Measurements from ENCODE around the gene MCM5. TPM values are rescaled to one million over a fixed set of nuclear protein-coding genes. Genes with fewer than 3 reads are reported as not detected.

The MCM5 gene
- total and polyA plus RNA-seq, 2 of the 13 experiments (the other 11 are each of a cell fraction or from before 2014, with no cell fraction given): 40.2 to 93.5 TPM

DNA sequence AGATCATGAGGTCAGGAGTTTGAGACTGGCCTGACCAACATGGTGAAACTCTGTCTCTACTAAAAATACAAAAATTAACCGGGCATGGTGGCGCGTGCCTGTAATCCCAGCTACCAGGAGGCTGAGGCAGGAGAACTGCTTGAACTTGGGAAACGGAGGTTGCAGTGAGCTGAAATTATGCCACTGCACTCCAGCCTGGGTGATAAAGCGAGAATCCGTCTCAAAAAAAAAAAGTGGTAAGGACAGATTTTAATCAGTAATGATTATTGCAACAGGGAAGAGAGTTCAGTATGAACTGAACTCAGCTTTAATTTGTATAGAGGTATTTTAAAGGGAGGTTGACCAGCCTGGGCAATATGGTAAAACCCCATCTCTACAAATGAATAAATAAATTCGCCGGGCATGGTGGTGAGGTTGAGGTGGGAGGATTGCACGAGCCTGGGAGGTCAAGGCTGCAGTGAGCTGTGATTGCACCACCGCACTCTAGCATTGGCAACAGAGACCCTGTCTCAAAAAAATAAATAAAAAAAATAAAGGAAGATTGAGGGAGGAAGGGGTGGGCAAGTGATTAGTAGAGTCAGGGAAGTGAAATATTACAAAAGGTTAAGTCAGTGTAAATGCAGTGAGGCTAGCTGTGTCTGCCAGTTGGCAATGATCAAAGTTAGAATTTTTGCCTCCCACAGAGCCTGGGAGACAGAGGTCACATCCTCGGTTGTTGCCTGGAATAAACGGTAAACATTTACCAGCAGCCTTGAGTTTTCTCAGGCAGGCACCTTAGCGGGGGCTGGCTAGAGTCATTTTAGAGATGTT lies 2.6 kb upstream of the MCM5 start (continued):
- TF ChIP-seq TCF7L2 (IDR thresholded peaks at IDR 0.05; ENCODE audit: low read depth, low read length): peak; percentile 46; the same call in 1 of the 2 replicates
- peak; percentile 60 for TF ChIP-seq FOXO1 (CRISPR knock-in tag; IDR thresholded peaks at IDR 0.05)
- no peak for TF ChIP-seq ZSCAN29 (CRISPR knock-in tag; conservative IDR thresholded peaks at IDR 0.05)
- TF ChIP-seq, protein P1, sequence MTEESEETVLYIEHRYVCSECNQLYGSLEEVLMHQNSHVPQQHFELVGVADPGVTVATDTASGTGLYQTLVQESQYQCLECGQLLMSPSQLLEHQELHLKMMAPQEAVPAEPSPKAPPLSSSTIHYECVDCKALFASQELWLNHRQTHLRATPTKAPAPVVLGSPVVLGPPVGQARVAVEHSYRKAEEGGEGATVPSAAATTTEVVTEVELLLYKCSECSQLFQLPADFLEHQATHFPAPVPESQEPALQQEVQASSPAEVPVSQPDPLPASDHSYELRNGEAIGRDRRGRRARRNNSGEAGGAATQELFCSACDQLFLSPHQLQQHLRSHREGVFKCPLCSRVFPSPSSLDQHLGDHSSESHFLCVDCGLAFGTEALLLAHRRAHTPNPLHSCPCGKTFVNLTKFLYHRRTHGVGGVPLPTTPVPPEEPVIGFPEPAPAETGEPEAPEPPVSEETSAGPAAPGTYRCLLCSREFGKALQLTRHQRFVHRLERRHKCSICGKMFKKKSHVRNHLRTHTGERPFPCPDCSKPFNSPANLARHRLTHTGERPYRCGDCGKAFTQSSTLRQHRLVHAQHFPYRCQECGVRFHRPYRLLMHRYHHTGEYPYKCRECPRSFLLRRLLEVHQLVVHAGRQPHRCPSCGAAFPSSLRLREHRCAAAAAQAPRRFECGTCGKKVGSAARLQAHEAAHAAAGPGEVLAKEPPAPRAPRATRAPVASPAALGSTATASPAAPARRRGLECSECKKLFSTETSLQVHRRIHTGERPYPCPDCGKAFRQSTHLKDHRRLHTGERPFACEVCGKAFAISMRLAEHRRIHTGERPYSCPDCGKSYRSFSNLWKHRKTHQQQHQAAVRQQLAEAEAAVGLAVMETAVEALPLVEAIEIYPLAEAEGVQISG (CRISPR knock-in tag; IDR thresholded peaks at IDR 0.05): peak; percentile 20; the same call in 1 of the 2 replicates
- no peak for TF ChIP-seq ZFP36 (IDR thresholded peaks at IDR 0.05; ENCODE audit: borderline replicate concordance, low read depth, low read length, partially characterized antibody)
- TF ChIP-seq HNF4A (CRISPR knock-in tag; IDR thresholded peaks at IDR 0.05): peak; percentile 37
- TF ChIP-seq, protein P2, sequence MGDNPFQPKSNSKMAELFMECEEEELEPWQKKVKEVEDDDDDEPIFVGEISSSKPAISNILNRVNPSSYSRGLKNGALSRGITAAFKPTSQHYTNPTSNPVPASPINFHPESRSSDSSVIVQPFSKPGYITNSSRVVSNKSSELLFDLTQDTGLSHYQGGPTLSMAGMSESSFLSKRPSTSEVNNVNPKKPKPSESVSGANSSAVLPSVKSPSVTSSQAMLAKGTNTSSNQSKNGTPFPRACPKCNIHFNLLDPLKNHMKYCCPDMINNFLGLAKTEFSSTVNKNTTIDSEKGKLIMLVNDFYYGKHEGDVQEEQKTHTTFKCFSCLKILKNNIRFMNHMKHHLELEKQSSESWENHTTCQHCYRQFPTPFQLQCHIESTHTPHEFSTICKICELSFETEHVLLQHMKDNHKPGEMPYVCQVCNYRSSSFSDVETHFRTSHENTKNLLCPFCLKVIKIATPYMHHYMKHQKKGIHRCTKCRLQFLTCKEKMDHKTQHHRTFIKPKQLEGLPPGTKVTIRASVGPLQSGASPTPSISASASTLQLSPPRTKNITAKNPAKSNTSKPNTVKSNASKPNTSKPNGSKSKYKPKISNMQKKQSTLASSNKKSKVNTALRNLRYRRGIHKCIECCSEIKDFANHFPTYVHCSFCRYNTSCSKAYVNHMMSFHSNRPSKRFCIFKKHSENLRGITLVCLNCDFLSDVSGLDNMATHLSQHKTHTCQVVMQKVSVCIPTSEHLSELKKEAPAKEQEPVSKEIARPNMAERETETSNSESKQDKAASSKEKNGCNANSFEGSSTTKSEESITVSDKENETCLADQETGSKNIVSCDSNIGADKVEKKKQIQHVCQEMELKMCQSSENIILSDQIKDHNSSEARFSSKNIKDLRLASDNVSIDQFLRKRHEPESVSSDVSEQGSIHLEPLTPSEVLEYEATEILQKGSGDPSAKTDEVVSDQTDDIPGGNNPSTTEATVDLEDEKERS (CRISPR knock-in tag; IDR thresholded peaks at IDR 0.05): peak; percentile 26; the same call in 1 of the 2 replicates
- 0 out of 2 replicates have a peak, but pooled peaks have one; percentile 44 for TF ChIP-seq SP5 (CRISPR knock-in tag; IDR thresholded peaks at IDR 0.05; ENCODE audit: borderline replicate concordance, low read depth)
- 0 out of 2 replicates have a peak, but pooled peaks have one; percentile 63 for TF ChIP-seq NKX3-1 (CRISPR knock-in tag; IDR thresholded peaks at IDR 0.05)
- TF ChIP-seq CREM (IDR thresholded peaks at IDR 0.05): peak; percentile 64
- TF ChIP-seq CREM (CRISPR knock-in tag; IDR thresholded peaks at IDR 0.05): no peak
- peak; percentile 52 for TF ChIP-seq SAP130 (CRISPR knock-in tag; IDR thresholded peaks at IDR 0.05; ENCODE audit: low read depth)
- TF ChIP-seq PHF21A (CRISPR knock-in tag; IDR thresholded peaks at IDR 0.05): peak; percentile 63
- no peak for TF ChIP-seq RCOR2 (CRISPR knock-in tag; IDR thresholded peaks at IDR 0.05)
- peak in 1 of 2 experiments; percentile 77; a peak in 2 of 4 replicates for TF ChIP-seq EP300 (IDR thresholded peaks at IDR 0.05; ENCODE audit: low read depth in 2 of 2, low read length in 2 of 2)
- TF ChIP-seq EP300 (CRISPR knock-in tag; IDR thresholded peaks at IDR 0.05; ENCODE audit: borderline replicate concordance): no peak; the same call in 1 of the 2 replicates
- peak; percentile 94 for TF ChIP-seq NR2F6 (IDR thresholded peaks at IDR 0.05)
- peak; percentile 88 for TF ChIP-seq NR2F6 (CRISPR knock-in tag; IDR thresholded peaks at IDR 0.05)
- TF ChIP-seq, protein P3, sequence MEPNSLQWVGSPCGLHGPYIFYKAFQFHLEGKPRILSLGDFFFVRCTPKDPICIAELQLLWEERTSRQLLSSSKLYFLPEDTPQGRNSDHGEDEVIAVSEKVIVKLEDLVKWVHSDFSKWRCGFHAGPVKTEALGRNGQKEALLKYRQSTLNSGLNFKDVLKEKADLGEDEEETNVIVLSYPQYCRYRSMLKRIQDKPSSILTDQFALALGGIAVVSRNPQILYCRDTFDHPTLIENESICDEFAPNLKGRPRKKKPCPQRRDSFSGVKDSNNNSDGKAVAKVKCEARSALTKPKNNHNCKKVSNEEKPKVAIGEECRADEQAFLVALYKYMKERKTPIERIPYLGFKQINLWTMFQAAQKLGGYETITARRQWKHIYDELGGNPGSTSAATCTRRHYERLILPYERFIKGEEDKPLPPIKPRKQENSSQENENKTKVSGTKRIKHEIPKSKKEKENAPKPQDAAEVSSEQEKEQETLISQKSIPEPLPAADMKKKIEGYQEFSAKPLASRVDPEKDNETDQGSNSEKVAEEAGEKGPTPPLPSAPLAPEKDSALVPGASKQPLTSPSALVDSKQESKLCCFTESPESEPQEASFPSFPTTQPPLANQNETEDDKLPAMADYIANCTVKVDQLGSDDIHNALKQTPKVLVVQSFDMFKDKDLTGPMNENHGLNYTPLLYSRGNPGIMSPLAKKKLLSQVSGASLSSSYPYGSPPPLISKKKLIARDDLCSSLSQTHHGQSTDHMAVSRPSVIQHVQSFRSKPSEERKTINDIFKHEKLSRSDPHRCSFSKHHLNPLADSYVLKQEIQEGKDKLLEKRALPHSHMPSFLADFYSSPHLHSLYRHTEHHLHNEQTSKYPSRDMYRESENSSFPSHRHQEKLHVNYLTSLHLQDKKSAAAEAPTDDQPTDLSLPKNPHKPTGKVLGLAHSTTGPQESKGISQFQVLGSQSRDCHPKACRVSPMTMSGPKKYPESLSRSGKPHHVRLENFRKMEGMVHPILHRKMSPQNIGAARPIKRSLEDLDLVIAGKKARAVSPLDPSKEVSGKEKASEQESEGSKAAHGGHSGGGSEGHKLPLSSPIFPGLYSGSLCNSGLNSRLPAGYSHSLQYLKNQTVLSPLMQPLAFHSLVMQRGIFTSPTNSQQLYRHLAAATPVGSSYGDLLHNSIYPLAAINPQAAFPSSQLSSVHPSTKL (CRISPR knock-in tag; IDR thresholded peaks at IDR 0.05): peak; percentile 65
- 0 out of 2 replicates have a peak, but pooled peaks have one; percentile 18 for TF ChIP-seq HDAC2 (CRISPR knock-in tag; IDR thresholded peaks at IDR 0.05)
- TF ChIP-seq NFIC (IDR thresholded peaks at IDR 0.05; ENCODE audit: low read length): 0 out of 2 replicates have a peak, but pooled peaks have one; percentile 32
- TF ChIP-seq NCOA2 (CRISPR knock-in tag; IDR thresholded peaks at IDR 0.05): peak; percentile 84

Measured in HepG2 (cell line).